H1 (cell line): Measurements from ENCODE around the gene AVPR1B.

Source experiments
- EGR1 ChIP-seq: IDR thresholded peaks from 2 replicates; pipeline ENCODE4 v1.6.1; 2011; ENCODE audit warnings: low read depth, low read length, borderline replicate concordance
- EP300 ChIP-seq, 2 experiments: IDR thresholded peaks; 1 replicate in 1 of 2; 2 replicates in 1 of 2; pipeline ENCODE4 v1.6.1; 2011 to 2012; ENCODE audit warnings: low read depth in 2 of 2, low read length in 2 of 2, mild to moderate bottlenecking in 2 of 2, borderline replicate concordance in 1 of 2, inconsistent platforms in 1 of 2, moderate library complexity in 1 of 2
- JUN ChIP-seq: IDR thresholded peaks from 2 replicates; pipeline ENCODE4 v1.6.1; 2011; ENCODE audit warnings: low read depth, mild to moderate bottlenecking, improper control_type of control experiment, low read length
- KDM4A ChIP-seq: IDR thresholded peaks from one replicate; pipeline ENCODE4 v1.7.1; 2012; ENCODE audit warnings: low read depth, mild to moderate bottlenecking, moderate library complexity, low read length, inconsistent platforms; ENCODE audit not compliant: severe bottlenecking
- PHF8 ChIP-seq: fragments of 200-600 bp; sonication (generic); conservative IDR thresholded peaks from 2 replicates; pipeline ENCODE4 v1.7.1; 2012; ENCODE audit warnings: low read depth, mild to moderate bottlenecking, inconsistent platforms, low read length, moderate library complexity
- POLR2A ChIP-seq, 2 experiments: IDR thresholded peaks; 1 replicate in 1 of 2; 2 replicates in 1 of 2; pipeline ENCODE4 v1.6.1; 2011; ENCODE audit warnings: low read depth in 2 of 2, low read length in 2 of 2, mild to moderate bottlenecking in 2 of 2; ENCODE audit errors: control extremely low read depth in 1 of 2
- POLR2AphosphoS5 ChIP-seq: IDR thresholded peaks from 2 replicates; pipeline ENCODE4 v1.6.1; 2011; ENCODE audit warnings: low read depth, low read length
- SIN3A ChIP-seq, 2 experiments: IDR thresholded peaks in 1 of 2; conservative IDR thresholded peaks in 1 of 2; 2 replicates each; pipeline ENCODE4 v1.6.1; 2011 to 2012; ENCODE audit warnings: low read length in 2 of 2, improper control_type of control experiment in 1 of 2, low read depth in 1 of 2, mild to moderate bottlenecking in 1 of 2
- SIRT6 ChIP-seq: IDR thresholded peaks from one replicate; pipeline ENCODE4 v1.7.1; 2012; ENCODE audit warnings: low read length, inconsistent platforms
- SP1 ChIP-seq: IDR thresholded peaks from 2 replicates; pipeline ENCODE4 v1.6.1; 2011; ENCODE audit warnings: low read depth, low read length
- SUZ12 ChIP-seq: fragments of 200-600 bp; sonication (generic); IDR thresholded peaks from 2 replicates; pipeline ENCODE4 v1.6.1; 2012; ENCODE audit warnings: mild to moderate bottlenecking, inconsistent platforms, low read length, moderate library complexity, mixed read lengths
- TAF1 ChIP-seq: IDR thresholded peaks from 2 replicates; pipeline ENCODE4 v1.6.1; 2011; ENCODE audit warnings: mild to moderate bottlenecking, low read depth, low read length

GRCh38 chr1:206098242-206098919, 18.8 kb downstream of the AVPR1B start:
- TF ChIP-seq SIN3A (conservative IDR thresholded peaks at IDR 0.05 in 1 of 2, IDR thresholded peaks at IDR 0.05 in 1 of 2; ENCODE audit: low read depth in 1 of 2, low read length in 2 of 2) (no peak), SUZ12 (no peak), POLR2A (IDR thresholded peaks at IDR 0.05; ENCODE audit: control extremely low read depth in 1 of 2, low read depth in 2 of 2, low read length in 2 of 2) (no peak), POLR2AphosphoS5 (no peak), SIRT6 (no peak), JUN (no peak), EP300 (IDR thresholded peaks at IDR 0.05; ENCODE audit: borderline replicate concordance in 1 of 2, low read depth in 2 of 2, low read length in 2 of 2) (no peak), TAF1 (no peak), SP1 (no peak), EGR1 (no peak), KDM4A (no peak), PHF8 (no peak)
